GM12872 (cell line): ENCODE data around the gene TRPM3.

Experiments used
- CTCF ChIP-seq: IDR thresholded peaks from 3 replicates; pipeline ENCODE4 v1.5.1; 2011; ENCODE audit warnings: low read depth, mild to moderate bottlenecking, low read length, moderate library complexity; ENCODE audit not compliant: insufficient read depth

TRPM3 gene

GRCh38 chr9:70561111-70561510 is 560.3 kb downstream of the TRPM3 start:
- TF ChIP-seq CTCF = no peak

GRCh38 chr9:70559102-70559501 is 562.3 kb downstream of the TRPM3 start:
- TF ChIP-seq CTCF = no peak

- no peak for TF ChIP-seq CTCF
These were observed 563.6 kb downstream of the TRPM3 start for GRCh38 chr9:70557661-70558369.

- no peak for TF ChIP-seq CTCF
These were observed 564.6 kb downstream of the TRPM3 start for GRCh38 chr9:70556771-70557170.

GRCh38 chr9:70554881-70555280 is 566.5 kb downstream of the TRPM3 start:
- no peak for TF ChIP-seq CTCF

- no peak for TF ChIP-seq CTCF
These were observed 567.4 kb downstream of the TRPM3 start for GRCh38 chr9:70553707-70554673.

- TF ChIP-seq CTCF = no peak
These were observed 568.9 kb downstream of the TRPM3 start for GRCh38 chr9:70552561-70552960.
